ENCODE measurements around the gene PTPN7.

The PTPN7 gene

DNA sequence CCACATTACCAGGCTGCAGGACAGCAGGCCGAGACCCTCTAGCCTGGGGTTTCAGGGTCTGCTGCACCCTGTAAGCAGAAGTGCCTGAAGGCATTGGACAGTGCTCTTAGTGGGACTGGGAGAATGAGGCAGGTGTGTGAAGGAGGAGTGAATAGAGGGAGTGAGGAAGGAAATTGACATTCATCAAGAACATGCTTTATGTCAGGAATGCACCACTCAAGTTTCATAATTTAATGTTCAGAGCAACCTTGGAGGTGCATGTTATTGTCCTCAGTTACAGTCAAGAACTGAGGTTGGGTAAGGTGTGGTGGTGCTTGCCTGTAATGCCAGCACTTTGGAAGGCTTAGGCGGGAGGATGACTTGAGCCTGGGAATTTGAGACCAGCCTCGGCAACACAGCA, 49.4 kb downstream of the PTPN7 start:
- H3K4me1 ChIP-seq (ENCODE audit: control insufficient read depth, insufficient read depth, low read length), result peaks cover 31% of the 10 kb centered on the region
- H3K27ac ChIP-seq (ENCODE audit: low read depth, low read length), result no peak overlapping the region
- no peaks in the 10 kb centered on the region for H3K36me3 ChIP-seq (ENCODE audit: control insufficient read depth, insufficient read depth, low read length)
- H3K4me3 ChIP-seq (ENCODE audit: low read depth, low read length), result no peak overlapping the region
- H3K9me3 ChIP-seq (ENCODE audit: control insufficient read depth, insufficient read depth, low read length), result no peaks in the 10 kb centered on the region
- no peaks in the 10 kb centered on the region for H3K27me3 ChIP-seq (ENCODE audit: control insufficient read depth, insufficient read depth, low read length)
- no peak overlapping the region for H3K9ac ChIP-seq (ENCODE audit: low read depth, low read length)

GRCh38 chr1:202107801-202108731, 52.3 kb downstream of the PTPN7 start:
- H3K27ac ChIP-seq (ENCODE audit: low read depth, low read length), result no peak overlapping the region
- no peaks in the 10 kb centered on the region for H3K9me3 ChIP-seq (ENCODE audit: control insufficient read depth, insufficient read depth, low read length)
- peaks cover 28% of the 10 kb centered on the region for H3K4me1 ChIP-seq (ENCODE audit: control insufficient read depth, insufficient read depth, low read length)
- H3K4me3 ChIP-seq (ENCODE audit: low read depth, low read length), result no peak overlapping the region
- H3K36me3 ChIP-seq (ENCODE audit: control insufficient read depth, insufficient read depth, low read length), result no peaks in the 10 kb centered on the region
- no peak overlapping the region for H3K9ac ChIP-seq (ENCODE audit: low read depth, low read length)
- no peaks in the 10 kb centered on the region for H3K27me3 ChIP-seq (ENCODE audit: control insufficient read depth, insufficient read depth, low read length)

DNA sequence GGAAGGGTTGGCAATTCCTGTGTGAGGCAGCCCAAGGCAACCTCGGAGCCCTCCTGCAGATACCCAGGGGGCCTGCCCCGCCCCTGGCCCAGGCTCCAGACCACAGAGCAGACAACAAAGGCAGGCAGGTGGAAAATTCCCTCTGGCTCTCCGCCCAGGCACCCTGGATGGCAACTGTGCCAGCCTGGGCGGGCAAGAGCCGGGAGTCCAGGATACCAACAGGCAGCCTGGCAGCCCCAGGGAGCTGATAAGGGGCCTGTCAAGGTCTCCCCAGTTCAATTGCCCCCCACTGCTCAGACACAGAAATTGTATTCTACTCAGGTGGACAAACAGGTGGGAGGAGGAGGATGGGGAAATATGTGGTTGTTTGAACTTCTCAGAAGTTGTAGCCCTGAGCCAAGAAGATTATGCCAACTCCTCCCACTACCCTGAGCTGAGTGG, 53.1 kb downstream of the PTPN7 start:
- Histone ChIP-seq H3K27me3 (ENCODE audit: control insufficient read depth, insufficient read depth, low read length) (no peaks in the 10 kb centered on the region), H3K9ac (ENCODE audit: low read depth, low read length) (no peak overlapping the region), H3K4me1 (ENCODE audit: control insufficient read depth, insufficient read depth, low read length) (peaks cover 28% of the 10 kb centered on the region), H3K9me3 (ENCODE audit: control insufficient read depth, insufficient read depth, low read length) (no peaks in the 10 kb centered on the region), H3K36me3 (ENCODE audit: control insufficient read depth, insufficient read depth, low read length) (no peaks in the 10 kb centered on the region), H3K4me3 (ENCODE audit: low read depth, low read length) (no peak overlapping the region), H3K27ac (ENCODE audit: low read depth, low read length) (no peak overlapping the region)

- no peak overlapping the region for H3K4me3 ChIP-seq (ENCODE audit: low read depth, low read length)
- no peaks in the 10 kb centered on the region for H3K9me3 ChIP-seq (ENCODE audit: control insufficient read depth, insufficient read depth, low read length)
- H3K4me1 ChIP-seq (ENCODE audit: control insufficient read depth, insufficient read depth, low read length), result peaks cover 30% of the 10 kb centered on the region
- peak overlapping the region; percentile 68 for H3K27ac ChIP-seq (ENCODE audit: low read depth, low read length)
- H3K27me3 ChIP-seq (ENCODE audit: control insufficient read depth, insufficient read depth, low read length), result no peaks in the 10 kb centered on the region
- no peak overlapping the region for H3K9ac ChIP-seq (ENCODE audit: low read depth, low read length)
- H3K36me3 ChIP-seq (ENCODE audit: control insufficient read depth, insufficient read depth, low read length), result no peaks in the 10 kb centered on the region
Observed at GRCh38 chr1:202106340-202107254, 53.8 kb downstream of the PTPN7 start.

- H3K9ac ChIP-seq (ENCODE audit: low read depth, low read length), result 0 out of 2 replicates have a peak overlapping the region, but pooled peaks have one; percentile 3
- peaks cover 38% of the 10 kb centered on the region for H3K4me1 ChIP-seq (ENCODE audit: control insufficient read depth, insufficient read depth, low read length)
- peak overlapping the region; percentile 68 for H3K27ac ChIP-seq (ENCODE audit: low read depth, low read length)
Observed at GRCh38 chr1:202105571-202106339, 54.6 kb downstream of the PTPN7 start.

GRCh38 chr1:202104073-202104472, 56.3 kb downstream of the PTPN7 start:
- Histone ChIP-seq H3K4me1 (ENCODE audit: control insufficient read depth, insufficient read depth, low read length) (peaks cover 38% of the 10 kb centered on the region), H3K27ac (ENCODE audit: low read depth, low read length) (no peak overlapping the region)

More at GRCh38 chr1:202105571-202106339, 54.6 kb downstream of the PTPN7 start:
- Histone ChIP-seq H3K36me3 (ENCODE audit: control insufficient read depth, insufficient read depth, low read length) (no peaks in the 10 kb centered on the region), H3K27me3 (ENCODE audit: control insufficient read depth, insufficient read depth, low read length) (no peaks in the 10 kb centered on the region), H3K9me3 (ENCODE audit: control insufficient read depth, insufficient read depth, low read length) (no peaks in the 10 kb centered on the region), H3K4me3 (ENCODE audit: low read depth, low read length) (no peak overlapping the region)

GRCh38 chr1:202101184-202101583, 59.2 kb downstream of the PTPN7 start:
- H3K4me1 ChIP-seq (ENCODE audit: control insufficient read depth, insufficient read depth, low read length), result peaks cover 22% of the 10 kb centered on the region
- no peaks in the 10 kb centered on the region for H3K27me3 ChIP-seq (ENCODE audit: control insufficient read depth, insufficient read depth, low read length)
- H3K9ac ChIP-seq (ENCODE audit: low read depth, low read length), result no peak overlapping the region

More at GRCh38 chr1:202104073-202104472, 56.3 kb downstream of the PTPN7 start:
- Histone ChIP-seq H3K27me3 (ENCODE audit: control insufficient read depth, insufficient read depth, low read length) (no peaks in the 10 kb centered on the region), H3K36me3 (ENCODE audit: control insufficient read depth, insufficient read depth, low read length) (no peaks in the 10 kb centered on the region), H3K9ac (ENCODE audit: low read depth, low read length) (no peak overlapping the region), H3K9me3 (ENCODE audit: control insufficient read depth, insufficient read depth, low read length) (no peaks in the 10 kb centered on the region), H3K4me3 (ENCODE audit: low read depth, low read length) (no peak overlapping the region)

More at GRCh38 chr1:202101184-202101583, 59.2 kb downstream of the PTPN7 start:
- Histone ChIP-seq H3K36me3 (ENCODE audit: control insufficient read depth, insufficient read depth, low read length) (no peaks in the 10 kb centered on the region), H3K4me3 (ENCODE audit: low read depth, low read length) (no peak overlapping the region), H3K27ac (ENCODE audit: low read depth, low read length) (peak overlapping the region; percentile 39), H3K9me3 (ENCODE audit: control insufficient read depth, insufficient read depth, low read length) (no peaks in the 10 kb centered on the region)
